Islet of Langerhans (tissue), 1 donor: ENCODE data around the gene SURF4.

Experiments used
- FAIRE-seq: peaks from one replicate; lab custom pipeline; 2011; peaks lifted over from hg19 to GRCh38; lab: Jason Lieb, UNC

SURF4 gene

GRCh38 chr9:133375724-133376654, at the start of gene SURF4, which contains the start of gene STKLD1:
SURF4 (minus strand) TSS chr9:133376060; CDS start chr9:133375969, 91 bp downstream.
STKLD1 (plus strand) TSS chr9:133376366; CDS start chr9:133376474, 108 bp downstream.
- FAIRE-seq = no peak

GRCh38 chr9:133425049-133425632, 49.3 kb upstream of the SURF4 start:
- FAIRE-seq = no peak

GRCh38 chr9:133424187-133424586, 48.3 kb upstream of the SURF4 start:
- no peak for FAIRE-seq

- FAIRE-seq = no peak
Measured at GRCh38 chr9:133423216-133423615, 47.4 kb upstream of the SURF4 start.

- no peak for FAIRE-seq
Measured at GRCh38 chr9:133421615-133422542, 46.0 kb upstream of the SURF4 start, which contains the start of gene ADAMTS13. ADAMTS13 (plus strand) TSS chr9:133422367; CDS start chr9:133422444, 77 bp downstream.

GRCh38 chr9:133420392-133420827, 44.5 kb upstream of the SURF4 start:
- no peak for FAIRE-seq

GRCh38 chr9:133419005-133419404, 43.1 kb upstream of the SURF4 start:
- FAIRE-seq = no peak

- FAIRE-seq = no peak
Measured at GRCh38 chr9:133417541-133418461, 41.9 kb upstream of the SURF4 start, which contains the start of gene REXO4. REXO4 (minus strand) TSS chr9:133418010; CDS start chr9:133417844, 166 bp downstream.

- no peak for FAIRE-seq
Measured at GRCh38 chr9:133415170-133415569, 39.3 kb upstream of the SURF4 start.

- FAIRE-seq = no peak
Measured at GRCh38 chr9:133408042-133408441, 32.2 kb upstream of the SURF4 start.

- FAIRE-seq = no peak
Measured at GRCh38 chr9:133406480-133407307, 30.8 kb upstream of the SURF4 start.

GRCh38 chr9:133405508-133406438, 29.9 kb upstream of the SURF4 start:
- no peak for FAIRE-seq

- no peak for FAIRE-seq
Measured at GRCh38 chr9:133404454-133405002, 28.7 kb upstream of the SURF4 start.

GRCh38 chr9:133403766-133404453, 28.1 kb upstream of the SURF4 start:
- FAIRE-seq = no peak

GRCh38 chr9:133402689-133403088, 26.8 kb upstream of the SURF4 start:
- no peak for FAIRE-seq

- no peak for FAIRE-seq
Measured at GRCh38 chr9:133401588-133401987, 25.7 kb upstream of the SURF4 start.

GRCh38 chr9:133400292-133400691, 24.4 kb upstream of the SURF4 start:
- FAIRE-seq = no peak

- no peak for FAIRE-seq
Measured at GRCh38 chr9:133397895-133398294, 22.0 kb upstream of the SURF4 start.
